ENCODE measurements around the gene EFNA4.

GRCh38 chr1:155075535-155075934 is 12.0 kb downstream of the EFNA4 start:
- TF ChIP-seq EZH2 (IDR thresholded peaks at IDR 0.05; ENCODE audit: borderline replicate concordance, low read depth, low read length, poor library complexity, severe bottlenecking) (no peak), CTCF (conservative IDR thresholded peaks at IDR 0.05; ENCODE audit: low read depth, low read length) (no peak)
